Measurements from ENCODE around the gene SYNE2. TPM values are rescaled to one million over a fixed set of nuclear protein-coding genes. Genes with fewer than 3 reads are reported as not detected.

The SYNE2 gene
- total and polyA plus RNA-seq, 2 donors (not counting 3 experiments of a cell fraction or from before 2014, with no cell fraction given) = 16.0 to 53.7 TPM

- Histone ChIP-seq H3K9ac (replicated peaks; ENCODE audit: extremely low read depth, insufficient read depth, low read length) (no peak overlapping the region), H3K4me1 (ENCODE audit: control insufficient read depth, extremely low read depth, insufficient read depth, low read length) (peaks cover under 1% of the 10 kb centered on the region), H3K79me2 (ENCODE audit: control insufficient read depth, insufficient read depth, low read length) (no peaks in the 10 kb centered on the region), H3K4me3 (replicated peaks in 1 of 3; ENCODE audit: insufficient read depth in 1 of 3, low read depth in 1 of 3, low read length in 3 of 3) (no peak overlapping the region), H4K20me1 (replicated peaks; ENCODE audit: control insufficient read depth, extremely low read depth, insufficient read depth, low read length) (no peaks in the 10 kb centered on the region), H2AFZ (ENCODE audit: low read depth, low read length) (no peak overlapping the region), H3K27me3 (ENCODE audit: control insufficient read depth in 2 of 2, insufficient read depth in 2 of 2, low read length in 2 of 2) (no peaks in the 10 kb centered on the region), H3K36me3 (ENCODE audit: control insufficient read depth in 2 of 2, extremely low read depth in 1 of 2, insufficient read depth in 2 of 2, low read length in 2 of 2) (no peaks in the 10 kb centered on the region), H3K9me3 (replicated peaks; ENCODE audit: control insufficient read depth, insufficient read depth, low read length) (no peaks in the 10 kb centered on the region), H3K27ac (ENCODE audit: insufficient read depth, low read depth, low read length) (no peak overlapping the region), H3K4me2 (ENCODE audit: insufficient read depth, low read length) (no peak overlapping the region), H3K9me1 (replicated peaks; ENCODE audit: control insufficient read depth, extremely low read depth, insufficient read depth, low read length) (no peaks in the 10 kb centered on the region)
- FAIRE-seq (no peak), DNase-seq (ENCODE audit: low read depth, low spot score) (no peak)
- BruUV-seq (replicated peaks) = no TSS peak
- TF ChIP-seq JUN (IDR thresholded peaks at IDR 0.05; ENCODE audit: borderline replicate concordance, insufficient read depth, insufficient read length, low read depth) (no peak), CTCF (IDR thresholded peaks at IDR 0.05; ENCODE audit: extremely low read depth in 1 of 2, insufficient read depth in 1 of 2, low read depth in 1 of 2, low read length in 2 of 2) (no peak), FOS (IDR thresholded peaks at IDR 0.05; ENCODE audit: borderline replicate concordance, insufficient read depth, low read length) (no peak), MYC (IDR thresholded peaks at IDR 0.05; ENCODE audit: low read depth, low read length) (no peak), POLR2AphosphoS5 (IDR thresholded peaks at IDR 0.05; ENCODE audit: insufficient read depth, low read depth, low read length) (no peak), POLR2A (IDR thresholded peaks at IDR 0.05; ENCODE audit: low read depth, low read length) (no peak), GATA2 (IDR thresholded peaks at IDR 0.05; ENCODE audit: insufficient read depth, insufficient read length, low read depth, low read length) (no peak), MAX (IDR thresholded peaks at IDR 0.05; ENCODE audit: insufficient read depth, insufficient read length) (no peak), EZH2 (IDR thresholded peaks at IDR 0.05; ENCODE audit: borderline replicate concordance, low read depth, low read length, severe bottlenecking) (no peak)
- CTCF ChIA-PET = interaction anchor here (0.6 to 1.7 kb wide), 3 partner anchors 14 to 74 kb away, joined by 3 to 4 read pairs (median 4); no protein-coding TSS in a partner anchor
- intact Hi-C loops (cut with micrococcal nuclease) (no loop called here), dilution Hi-C loops (cut with MboI; ENCODE audit: extremely low pct_ligation_motif_present, low sequenced_read_pairs) (no loop called here)
- POLR2A ChIA-PET = no interaction called here
Measured at GRCh38 chr14:63922696-63923421, 70.1 kb downstream of the SYNE2 start.

All from endothelial cell of umbilical vein (primary cell).